Muscle of arm (tissue), 12 donors: Measurements from ENCODE around the gene STK16. TPM values are rescaled to one million over a fixed set of nuclear protein-coding genes. Genes with fewer than 3 reads are reported as not detected.

Source experiments
- polyA plus RNA-seq, 12 donors: library from polyadenylated mRNA; unstranded; fragments of 120-200 nt; gene quantifications; one replicate each; pipeline ENCODE4 v1.2.1, GENCODE V29; 2013; ENCODE audit not compliant: insufficient read length in 12 of 12

Gene STK16
- polyA plus RNA-seq, 12 donors: 13.6 to 36.2 (median 17.0) TPM; not detected in 1

Other genes with a start within 250 kb of the STK16 start
- under 1 TPM in 1 of 12 donors, not detected in 11; 0.08 TPM for gene CFAP65, start 204.0 kb upstream of the STK16 start, polyA plus RNA-seq
- 10 to 100 TPM in 1 of 12 donors, under 1 TPM in 2, not detected in 9; 0.09 to 23.0 (median 0.30) TPM for gene IHH, start 184.6 kb upstream of the STK16 start, polyA plus RNA-seq
- gene NHEJ1, start 84.7 kb upstream of the STK16 start, polyA plus RNA-seq: 10 to 100 TPM in 11 of 12 donors, not detected in 1; 12.2 to 17.1 (median 14.7) TPM
- 1 to 10 TPM in 7 of 12 donors, under 1 TPM in 3, not detected in 2; 0.53 to 3.4 (median 1.1) TPM for gene SLC23A3, start 75.5 kb upstream of the STK16 start, polyA plus RNA-seq
- gene CNPPD1, start 68.6 kb upstream of the STK16 start, polyA plus RNA-seq: 10 to 100 TPM in 11 of 12 donors, not detected in 1; 28.7 to 52.0 (median 32.5) TPM
- 10 to 100 TPM in 11 of 12 donors, not detected in 1; 34.8 to 80.3 (median 43.3) TPM for gene RETREG2, start 67.2 kb upstream of the STK16 start, polyA plus RNA-seq
- 10 to 100 TPM in 11 of 12 donors, not detected in 1; 16.5 to 36.6 (median 24.2) TPM for gene ZFAND2B, start 38.7 kb upstream of the STK16 start, polyA plus RNA-seq
- gene ABCB6, start 26.5 kb upstream of the STK16 start, polyA plus RNA-seq: 10 to 100 TPM in 11 of 12 donors, not detected in 1; 28.3 to 42.0 (median 29.6) TPM
- gene ATG9A, start 15.8 kb upstream of the STK16 start, polyA plus RNA-seq: 10 to 100 TPM in 11 of 12 donors, not detected in 1; 26.7 to 49.9 (median 31.6) TPM
- 10 to 100 TPM in 11 of 12 donors, not detected in 1; 16.1 to 60.7 (median 24.1) TPM for gene ANKZF1, start 15.7 kb upstream of the STK16 start, polyA plus RNA-seq
- gene GLB1L, start within 50 bp of the STK16 start, polyA plus RNA-seq: 10 to 100 TPM in 1 of 12 donors, 1 to 10 TPM in 9, not detected in 2; 3.4 to 11.6 (median 5.4) TPM
- under 1 TPM in 3 of 12 donors, not detected in 9; 0.21 to 0.24 (median 0.23) TPM for gene TUBA4B, start 7.8 kb downstream of the STK16 start, polyA plus RNA-seq
- 100 to 1,000 TPM in 10 of 12 donors, 10 to 100 TPM in 1, not detected in 1; 75.2 to 146 (median 120) TPM for gene TUBA4A, start 8.4 kb downstream of the STK16 start, polyA plus RNA-seq
- gene DNAJB2, start 33.9 kb downstream of the STK16 start, polyA plus RNA-seq: 10 to 100 TPM in 11 of 12 donors, not detected in 1; 66.8 to 96.2 (median 82.4) TPM
- gene PTPRN, start 63.9 kb downstream of the STK16 start, polyA plus RNA-seq: under 1 TPM in 6 of 12 donors, not detected in 6; 0.17 to 0.44 (median 0.22) TPM
- gene RESP18, start 87.3 kb downstream of the STK16 start, polyA plus RNA-seq: not detected
- gene DNPEP, start 142.4 kb downstream of the STK16 start, polyA plus RNA-seq: 10 to 100 TPM in 11 of 12 donors, not detected in 1; 25.7 to 53.3 (median 34.3) TPM
- gene DES, start 172.9 kb downstream of the STK16 start, polyA plus RNA-seq: 1,000 to 10,000 TPM; 1,983 to 5,935 (median 4,188) TPM
- 100 to 1,000 TPM in 8 of 12 donors, 10 to 100 TPM in 4; 61.4 to 251 (median 156) TPM for gene SPEG, start 189.4 kb downstream of the STK16 start, polyA plus RNA-seq